ENCODE results near the gene TSPEAR. TPM values are rescaled to one million over a fixed set of nuclear protein-coding genes. Genes with fewer than 3 reads are reported as not detected.

The TSPEAR gene
- total RNA-seq, 1 experiment from 2014 or later = not detected

DNA sequence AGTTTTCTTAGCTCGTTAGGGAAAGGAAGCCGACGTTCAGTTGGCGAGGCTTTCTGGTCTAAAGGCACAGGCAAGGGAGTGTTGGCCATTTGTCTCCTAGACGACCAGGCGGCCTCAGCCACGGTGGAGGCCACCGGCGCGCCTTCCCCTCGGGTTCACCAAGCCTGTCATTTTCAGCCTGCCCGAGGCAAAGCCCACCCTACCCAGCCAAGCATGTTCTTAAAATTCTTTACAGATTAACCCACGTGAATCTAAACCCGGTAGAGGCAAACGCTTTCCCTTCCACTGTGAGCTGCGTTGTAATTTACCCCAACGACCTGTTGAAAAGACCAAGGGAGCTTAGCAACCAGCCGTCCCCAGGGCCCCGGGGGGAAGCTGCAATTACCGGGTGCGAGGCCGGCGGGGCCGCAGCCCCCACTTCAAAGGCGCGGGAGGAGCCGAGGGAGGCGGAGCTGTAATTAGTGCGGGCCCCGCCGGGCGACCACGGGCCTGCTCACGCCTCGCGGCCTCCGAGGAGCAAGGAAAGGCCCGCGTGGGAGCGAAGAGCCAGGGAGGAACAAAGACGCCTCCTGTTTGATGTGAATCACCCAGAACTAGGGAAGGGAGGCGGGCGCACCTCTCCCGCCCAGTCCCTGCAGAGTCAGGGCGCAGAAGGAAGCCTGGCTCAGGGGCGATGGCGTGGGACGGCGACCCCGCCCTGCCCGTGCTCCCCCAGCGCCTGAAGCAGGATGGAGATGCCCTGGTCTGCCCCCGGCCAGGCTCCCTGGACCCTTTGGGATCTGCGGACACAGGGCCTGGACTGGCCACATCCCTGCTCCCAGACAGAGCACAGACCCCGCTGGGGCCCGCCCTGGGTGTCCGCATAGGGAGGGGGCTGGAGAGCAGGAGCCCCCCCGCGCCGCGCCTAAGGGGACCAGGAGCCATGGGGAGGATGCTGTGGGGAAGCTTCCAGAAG, 12.1 kb upstream of the TSPEAR start:
- no peak for DNase-seq (ENCODE audit: low read depth, low spot score)
- H3K9me3 ChIP-seq (ENCODE audit: control insufficient read depth, insufficient read depth, low read depth, low read length) = no peaks in the 10 kb centered on the region
- no TSS peak for BruUV-seq (replicated peaks)
- ATAC-seq = no peak
- intact Hi-C loops (cut with micrococcal nuclease; ENCODE audit: unreplicated experiment) (no loop called here), in situ Hi-C loops (cut with HindIII; ENCODE audit: low pct_unique_long_range_greater_than_20kb, low sequenced_read_pairs) (no loop called here)
- ChIA-PET POLR2A (no interaction called here), CTCF (no interaction called here)
- no peaks in the 10 kb centered on the region for H3K36me3 ChIP-seq (ENCODE audit: control insufficient read depth, insufficient read depth, low read length)
- H3K27me3 ChIP-seq (ENCODE audit: control insufficient read depth, insufficient read depth, low read length) = no peaks in the 10 kb centered on the region
- no peak overlapping the region for H3K27ac ChIP-seq (ENCODE audit: low read length)
- H3K4me1 ChIP-seq (ENCODE audit: control insufficient read depth, insufficient read depth, low read length) = no peaks in the 10 kb centered on the region
- TF ChIP-seq TCF7L2 (IDR thresholded peaks at IDR 0.05; ENCODE audit: low read depth, low read length) = no peak
- no peak for TF ChIP-seq CTCF (IDR thresholded peaks at IDR 0.05)
- TF ChIP-seq, protein P1, sequence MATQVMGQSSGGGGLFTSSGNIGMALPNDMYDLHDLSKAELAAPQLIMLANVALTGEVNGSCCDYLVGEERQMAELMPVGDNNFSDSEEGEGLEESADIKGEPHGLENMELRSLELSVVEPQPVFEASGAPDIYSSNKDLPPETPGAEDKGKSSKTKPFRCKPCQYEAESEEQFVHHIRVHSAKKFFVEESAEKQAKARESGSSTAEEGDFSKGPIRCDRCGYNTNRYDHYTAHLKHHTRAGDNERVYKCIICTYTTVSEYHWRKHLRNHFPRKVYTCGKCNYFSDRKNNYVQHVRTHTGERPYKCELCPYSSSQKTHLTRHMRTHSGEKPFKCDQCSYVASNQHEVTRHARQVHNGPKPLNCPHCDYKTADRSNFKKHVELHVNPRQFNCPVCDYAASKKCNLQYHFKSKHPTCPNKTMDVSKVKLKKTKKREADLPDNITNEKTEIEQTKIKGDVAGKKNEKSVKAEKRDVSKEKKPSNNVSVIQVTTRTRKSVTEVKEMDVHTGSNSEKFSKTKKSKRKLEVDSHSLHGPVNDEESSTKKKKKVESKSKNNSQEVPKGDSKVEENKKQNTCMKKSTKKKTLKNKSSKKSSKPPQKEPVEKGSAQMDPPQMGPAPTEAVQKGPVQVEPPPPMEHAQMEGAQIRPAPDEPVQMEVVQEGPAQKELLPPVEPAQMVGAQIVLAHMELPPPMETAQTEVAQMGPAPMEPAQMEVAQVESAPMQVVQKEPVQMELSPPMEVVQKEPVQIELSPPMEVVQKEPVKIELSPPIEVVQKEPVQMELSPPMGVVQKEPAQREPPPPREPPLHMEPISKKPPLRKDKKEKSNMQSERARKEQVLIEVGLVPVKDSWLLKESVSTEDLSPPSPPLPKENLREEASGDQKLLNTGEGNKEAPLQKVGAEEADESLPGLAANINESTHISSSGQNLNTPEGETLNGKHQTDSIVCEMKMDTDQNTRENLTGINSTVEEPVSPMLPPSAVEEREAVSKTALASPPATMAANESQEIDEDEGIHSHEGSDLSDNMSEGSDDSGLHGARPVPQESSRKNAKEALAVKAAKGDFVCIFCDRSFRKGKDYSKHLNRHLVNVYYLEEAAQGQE (IDR thresholded peaks at IDR 0.05; ENCODE audit: insufficient read depth in 1 of 2, low read depth in 2 of 2, low read length in 1 of 2) = no peak
- TF ChIP-seq POLR2AphosphoS5 (IDR thresholded peaks at IDR 0.05; ENCODE audit: low read depth, low read length) = no peak
- TF ChIP-seq SIN3A (IDR thresholded peaks at IDR 0.05; ENCODE audit: borderline replicate concordance, insufficient read depth, low read depth, low read length) = no peak
- no peak overlapping the region for H3K4me3 ChIP-seq (ENCODE audit: low read depth in 2 of 2, low read length in 2 of 2)

DNA sequence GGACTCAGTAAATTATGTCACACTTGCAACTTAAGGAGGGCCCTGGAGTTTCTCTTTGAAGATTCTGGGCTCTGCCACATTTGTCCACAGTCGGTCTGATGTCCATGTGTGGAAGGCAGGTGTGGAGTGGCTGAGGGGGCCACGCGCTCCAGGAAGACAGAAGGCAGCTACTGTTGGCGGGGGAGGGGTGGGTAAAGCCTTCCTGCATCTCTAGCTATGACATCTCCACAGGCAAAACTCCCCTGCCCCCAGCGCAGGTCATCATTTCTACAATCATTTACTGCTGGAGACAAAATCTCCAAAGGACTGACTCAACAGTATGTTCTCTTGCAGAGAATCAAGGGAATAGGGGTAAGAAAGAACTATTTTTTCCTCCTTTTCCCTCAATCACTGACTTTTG, 11.4 kb upstream of the TSPEAR start:
- TF ChIP-seq SIN3A (IDR thresholded peaks at IDR 0.05; ENCODE audit: borderline replicate concordance, insufficient read depth, low read depth, low read length) = no peak
- TF ChIP-seq TCF7L2 (IDR thresholded peaks at IDR 0.05; ENCODE audit: low read depth, low read length) = no peak
- no peak for TF ChIP-seq CTCF (IDR thresholded peaks at IDR 0.05)
- TF ChIP-seq, protein P1 (IDR thresholded peaks at IDR 0.05; ENCODE audit: insufficient read depth in 1 of 2, low read depth in 2 of 2, low read length in 1 of 2) = no peak
- no peak for TF ChIP-seq POLR2AphosphoS5 (IDR thresholded peaks at IDR 0.05; ENCODE audit: low read depth, low read length)
- CTCF ChIA-PET = interaction anchor here (0.7 kb wide), 1 partner anchor 9 kb away, joined by 6 read pairs; no protein-coding TSS in a partner anchor
- POLR2A ChIA-PET = no interaction called here
- Histone ChIP-seq H3K4me3 (ENCODE audit: low read depth in 2 of 2, low read length in 2 of 2) (no peak overlapping the region), H3K9me3 (ENCODE audit: control insufficient read depth, insufficient read depth, low read depth, low read length) (no peaks in the 10 kb centered on the region), H3K27ac (ENCODE audit: low read length) (no peak overlapping the region), H3K27me3 (ENCODE audit: control insufficient read depth, insufficient read depth, low read length) (no peaks in the 10 kb centered on the region), H3K4me1 (ENCODE audit: control insufficient read depth, insufficient read depth, low read length) (no peaks in the 10 kb centered on the region), H3K36me3 (ENCODE audit: control insufficient read depth, insufficient read depth, low read length) (no peaks in the 10 kb centered on the region)
- in situ Hi-C loops (cut with HindIII; ENCODE audit: low pct_unique_long_range_greater_than_20kb, low sequenced_read_pairs) (no loop called here), intact Hi-C loops (cut with micrococcal nuclease; ENCODE audit: unreplicated experiment) (no loop called here)
- DNase-seq (ENCODE audit: low read depth, low spot score) (no peak), ATAC-seq (no peak)
- no TSS peak for BruUV-seq (replicated peaks)
